T-helper 1 cell treated with Interleukin-12 subunit alpha and Interleukin-12 subunit beta and Interleukin-4 antibody, amounts not matched to agents 30 ng/mL and 1 ng/mL, for 36 hours (primary cell): ENCODE measurements around the gene EXO5. TPM values are rescaled to one million over a fixed set of nuclear protein-coding genes. Genes with fewer than 3 reads are reported as not detected.
"Not testable (repeated sequence)": the region's sequence is repeated elsewhere in the genome, so short reads cannot be mapped to it uniquely, and the experiment has no call there.

ENCODE experiments used
- intact Hi-C: fragments of 100-400 bp; cut with micrococcal nuclease; formaldehyde crosslinking; loops from one replicate; pipeline ENCODE4 v1.15.1; 2024
- total RNA-seq: library from RNA; stranded (reverse); gene quantifications from 2 replicates; pipeline ENCODE4 v1.2.3, GENCODE V29; 2022

Gene EXO5
- total RNA-seq, result 16.3 and 19.6 TPM in 2 replicates

- intact Hi-C loops, result loop anchor here (1.0 to 5.0 kb wide), 4 partner anchors 23 to 412 kb away; partner anchors contain the start of genes NFYC, PPT1, ZFP69B and ZNF684
Observed at GRCh38 chr1:40508375-40509341, at the start of gene EXO5. EXO5 (plus strand) TSS chr1:40508767; CDS start chr1:40514545, 5,778 bp downstream.

- intact Hi-C loops, result loop anchor here (2.0 kb wide), 1 partner anchor 44 kb away; no protein-coding TSS in a partner anchor
Observed at GRCh38 chr1:40462956-40463590, 45.5 kb upstream of the EXO5 start.

- intact Hi-C loops, result no loop called here
Observed at GRCh38 chr1:40469327-40469726, 39.2 kb upstream of the EXO5 start.

- intact Hi-C loops, result no loop called here
Observed at GRCh38 chr1:40475268-40475667, 33.3 kb upstream of the EXO5 start.

GRCh38 chr1:40476924-40477677 is 31.5 kb upstream of the EXO5 start, which contains the start of gene ZFP69:
ZFP69 (plus strand) TSS chr1:40477290; CDS start chr1:40479362, 2,072 bp downstream.
- intact Hi-C loops, result loop anchor here (1.0 kb wide), 2 partner anchors 27 to 54 kb away; partner anchors contain the start of genes ZFP69B and ZNF684

- intact Hi-C loops, result loop anchor here (1.0 kb wide), 2 partner anchors 27 to 54 kb away; partner anchors contain the start of genes ZFP69B and ZNF684
Observed at GRCh38 chr1:40477678-40478053, 30.9 kb upstream of the EXO5 start.

- intact Hi-C loops, result no loop called here
Observed at GRCh38 chr1:40478276-40478675, 30.3 kb upstream of the EXO5 start.

GRCh38 chr1:40479156-40479555 is 29.4 kb upstream of the EXO5 start:
- intact Hi-C loops, result no loop called here

- intact Hi-C loops, result no loop called here
Observed at GRCh38 chr1:40495315-40495903, 13.2 kb upstream of the EXO5 start.

GRCh38 chr1:40502651-40503050 is 5.9 kb upstream of the EXO5 start:
- intact Hi-C loops, result not testable (repeated sequence)

GRCh38 chr1:40507973-40508372 is 594 bp upstream of the EXO5 start:
- intact Hi-C loops, result loop anchor here (1.0 to 5.0 kb wide), 5 partner anchors 23 to 411 kb away; partner anchors contain the start of genes NFYC, PPT1, ZFP69B and ZNF684

- intact Hi-C loops, result no loop called here
Observed at GRCh38 chr1:40519517-40519916, 10.9 kb downstream of the EXO5 start.

- intact Hi-C loops, result loop anchor here (1.0 to 5.0 kb wide), 11 partner anchors 23 to 491 kb away; partner anchors contain the start of genes CAP1, CITED4, EXO5 and NFYC
Observed at GRCh38 chr1:40530735-40531380, 22.3 kb downstream of the EXO5 start.

GRCh38 chr1:40531381-40532061 is 23.0 kb downstream of the EXO5 start, which contains the start of gene ZNF684:
ZNF684 (plus strand) TSS chr1:40531637; CDS start chr1:40533167, 1,530 bp downstream.
- intact Hi-C loops, result loop anchor here (1.0 to 5.0 kb wide), 12 partner anchors 23 to 491 kb away; partner anchors contain the start of genes CAP1, CITED4, CTPS1 and EXO5

GRCh38 chr1:40532062-40532389 is 23.5 kb downstream of the EXO5 start:
- intact Hi-C loops, result loop anchor here (2.0 to 5.0 kb wide), 3 partner anchors 135 to 447 kb away; partner anchors contain the start of genes CTPS1 and RIMS3

GRCh38 chr1:40532844-40533424 is 24.4 kb downstream of the EXO5 start:
- intact Hi-C loops, result loop anchor here (2.0 to 5.0 kb wide), 3 partner anchors 134 to 446 kb away; partner anchors contain the start of genes CTPS1 and RIMS3

- intact Hi-C loops, result loop anchor here (5.0 kb wide), 2 partner anchors 133 to 192 kb away; partner anchors contain the start of gene RIMS3
Observed at GRCh38 chr1:40534589-40534988, 26.0 kb downstream of the EXO5 start.

GRCh38 chr1:40535732-40536131 is 27.2 kb downstream of the EXO5 start:
- intact Hi-C loops, result no loop called here

- intact Hi-C loops, result no loop called here
Observed at GRCh38 chr1:40539338-40539737, 30.8 kb downstream of the EXO5 start.
